Astrocyte of the cerebellum (primary cell): ENCODE results near the gene UCKL1.

Experiments
- DNase-seq: peaks from one replicate; pipeline ENCODE4 v3.0.0-alpha.2; 2011; ENCODE audit warnings: low read depth
- H3K4me3 ChIP-seq: 2 replicates; pipeline ENCODE4 v1.5.1; 2011; ENCODE audit warnings: mild to moderate bottlenecking, low read depth, low read length, moderate library complexity
- CTCF ChIP-seq: IDR thresholded peaks from 2 replicates; pipeline ENCODE4 v1.5.1; 2012; ENCODE audit warnings: low read length, low read depth, moderate library complexity, mild to moderate bottlenecking; ENCODE audit errors: missing control alignments
- in situ Hi-C: cut with HindIII; loops from 2 replicates; pipeline ENCODE4 v1.10.0; 2017; ENCODE audit warnings: low sequenced_read_pairs

UCKL1 gene

DNA sequence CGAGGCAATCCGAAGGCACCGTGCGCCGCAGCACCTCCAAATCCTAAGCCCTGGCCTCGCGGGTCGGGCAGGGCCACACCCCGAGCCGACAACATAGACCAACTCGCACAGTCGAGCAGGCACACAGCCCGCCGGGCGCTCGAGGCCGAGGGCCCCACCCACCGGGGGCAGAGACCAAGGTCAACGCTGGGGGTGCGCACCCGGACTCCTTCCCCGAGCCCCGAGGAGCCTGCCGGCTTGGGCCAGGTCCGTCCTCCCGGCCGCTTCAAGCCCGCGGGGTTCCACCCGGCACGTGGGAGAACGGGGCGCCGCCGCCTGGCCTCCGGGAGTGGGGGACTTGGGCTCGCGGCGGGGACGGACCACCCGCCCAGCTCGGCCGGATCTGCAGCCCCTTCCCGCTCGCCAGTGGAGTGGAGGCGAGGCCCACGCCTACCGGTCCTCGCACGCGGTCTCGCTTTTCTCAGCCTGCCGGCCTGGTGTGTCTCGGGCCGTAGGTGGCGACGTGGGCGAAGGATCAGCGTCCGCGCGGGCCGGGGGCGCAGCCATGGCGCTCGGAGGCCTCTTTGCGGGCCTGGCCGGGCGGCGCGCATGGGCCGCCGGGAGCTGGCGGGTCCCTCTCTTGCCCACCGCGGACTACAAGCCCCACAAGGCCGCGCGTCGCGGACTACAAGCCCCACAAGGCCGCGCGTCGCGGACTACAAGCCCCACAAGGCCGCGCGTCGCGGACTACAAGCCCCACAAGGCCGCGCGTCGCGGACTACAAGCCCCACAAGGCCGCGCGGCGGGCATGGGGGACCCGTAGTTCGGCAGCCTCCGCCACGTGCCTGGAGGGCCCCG lies at the start of gene UCKL1:
UCKL1 (minus strand) TSS at position 590 of the 837 bp plus-strand sequence; CDS start at position 546, 44 bp downstream.
- DNase-seq = peak; percentile 80
- H3K4me3 ChIP-seq = peak within 1 kb of the TSS; percentile 94
- in situ Hi-C loops = no loop called here
- no peak for TF ChIP-seq CTCF

- no peak for TF ChIP-seq CTCF
- DNase-seq = no peak
- H3K4me3 ChIP-seq = no peak overlapping the region
These were observed 49.2 kb upstream of the UCKL1 start for GRCh38 chr20:64005394-64005793.

GRCh38 chr20:64003960-64004725 lies 47.9 kb upstream of the UCKL1 start:
- no peak for TF ChIP-seq CTCF
- no peak overlapping the region for H3K4me3 ChIP-seq
- in situ Hi-C loops = loop anchor here (5.0 kb wide), 1 partner anchor 48 kb away; no protein-coding TSS in a partner anchor
- no peak for DNase-seq

More at GRCh38 chr20:64005394-64005793, 49.2 kb upstream of the UCKL1 start:
- in situ Hi-C loops = no loop called here

DNA sequence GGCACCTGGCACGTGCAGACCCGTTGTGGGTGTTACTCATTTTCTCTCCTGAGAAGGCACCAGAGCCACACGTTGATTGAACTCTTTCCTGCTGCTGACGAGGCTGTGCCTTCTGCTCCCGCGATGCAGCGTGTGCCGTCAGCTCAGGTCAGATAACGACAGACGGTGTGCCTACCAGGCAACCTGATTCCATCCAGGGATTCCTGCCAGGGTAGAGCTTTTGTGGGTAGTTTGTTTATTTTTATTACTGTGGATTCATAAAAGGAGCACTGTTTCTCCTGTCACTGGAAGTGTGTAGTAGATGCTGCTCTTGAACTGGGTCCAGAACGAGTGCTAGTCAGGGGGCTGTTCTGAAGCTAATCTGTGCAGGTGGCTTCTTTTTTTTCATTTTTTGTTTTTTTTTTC lies 45.4 kb upstream of the UCKL1 start:
- in situ Hi-C loops = loop anchor here (5.0 kb wide), 1 partner anchor 51 kb away; no protein-coding TSS in a partner anchor
- no peak for TF ChIP-seq CTCF
- no peak overlapping the region for H3K4me3 ChIP-seq
- no peak for DNase-seq

- TF ChIP-seq CTCF = no peak
- in situ Hi-C loops = loop anchor here (5.0 kb wide), 1 partner anchor 51 kb away; no protein-coding TSS in a partner anchor
These were observed 44.7 kb upstream of the UCKL1 start for GRCh38 chr20:64000906-64001305.

DNA sequence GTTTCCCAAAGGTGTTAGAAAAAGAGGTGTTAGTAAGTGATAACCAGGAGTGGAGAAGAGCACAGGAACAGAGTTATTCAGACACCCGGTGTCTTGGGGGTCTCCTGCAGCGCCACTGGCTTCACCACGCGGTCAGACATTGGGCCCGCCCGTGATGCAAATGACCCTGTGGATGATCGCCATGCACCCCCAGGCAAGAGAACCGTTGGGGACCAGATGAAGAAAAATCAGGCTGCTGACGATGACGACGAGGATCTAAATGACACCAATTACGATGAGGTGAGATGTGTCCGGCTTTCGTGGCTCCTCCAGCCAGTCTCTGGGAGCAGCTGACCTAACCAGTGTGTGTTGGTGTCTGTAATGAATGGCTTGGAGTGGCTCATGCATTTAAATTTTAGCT lies 26.7 kb upstream of the UCKL1 start:
- TF ChIP-seq CTCF = no peak
- in situ Hi-C loops = no loop called here
- no peak for DNase-seq
- no peak overlapping the region for H3K4me3 ChIP-seq

More at GRCh38 chr20:64000906-64001305, 44.7 kb upstream of the UCKL1 start:
- DNase-seq = no peak
- H3K4me3 ChIP-seq = no peak overlapping the region
